Endodermal cell (in vitro differentiated cells): ENCODE results near the gene DVL3. TPM values are rescaled to one million over a fixed set of nuclear protein-coding genes. Genes with fewer than 3 reads are reported as not detected.
"Not testable (repeated sequence)": the region's sequence is repeated elsewhere in the genome, so short reads cannot be mapped to it uniquely, and the experiment has no call there.

ENCODE experiments used
- DNase-seq: peaks from one replicate; pipeline ENCODE4 v3.0.0-alpha.2; 2017
- H3K27ac ChIP-seq: 2 replicates; pipeline ENCODE4 v1.5.1; 2013; ENCODE audit warnings: mild to moderate bottlenecking, low read depth, low read length, moderate library complexity
- H3K27me3 ChIP-seq: 2 replicates; pipeline ENCODE4 v1.6.1; 2013; ENCODE audit warnings: mild to moderate bottlenecking, low read length, moderate library complexity; ENCODE audit not compliant: insufficient read depth, control insufficient read depth, poor library complexity, severe bottlenecking
- H3K36me3 ChIP-seq: 2 replicates; pipeline ENCODE4 v1.7.0; 2013; ENCODE audit warnings: mild to moderate bottlenecking, low read length, moderate library complexity; ENCODE audit not compliant: control insufficient read depth, insufficient read depth
- H3K4me1 ChIP-seq: one replicate; pipeline ENCODE4 v1.7.0; 2013; ENCODE audit warnings: low read length; ENCODE audit not compliant: control insufficient read depth, insufficient read depth
- H3K4me3 ChIP-seq: 2 replicates; pipeline ENCODE4 v1.5.1; 2013; ENCODE audit warnings: mild to moderate bottlenecking, low read length, moderate library complexity
- H3K9ac ChIP-seq: 2 replicates; pipeline ENCODE4 v1.6.1; 2013; ENCODE audit warnings: mild to moderate bottlenecking, low read length, moderate library complexity; ENCODE audit not compliant: poor library complexity, severe bottlenecking; ENCODE audit errors: extremely low read depth
- H3K9me3 ChIP-seq: 2 replicates; pipeline ENCODE4 v1.6.1; 2013; ENCODE audit warnings: mild to moderate bottlenecking, low read length, moderate library complexity; ENCODE audit not compliant: control insufficient read depth
- H3K27ac Mint-ChIP-seq: 2 replicates; pipeline ENCODE4 v1.8.0; 2020; ENCODE audit warnings: mixed read lengths
- H3K27me3 Mint-ChIP-seq: 2 replicates; pipeline ENCODE4 v1.8.0; 2021; ENCODE audit warnings: mild to moderate bottlenecking, mixed read lengths; ENCODE audit not compliant: insufficient read depth
- H3K36me3 Mint-ChIP-seq: 2 replicates; pipeline ENCODE4 v1.8.0; 2020; ENCODE audit warnings: low read depth, mixed read lengths
- H3K4me1 Mint-ChIP-seq: 2 replicates; pipeline ENCODE4 v1.8.0; 2020; ENCODE audit warnings: mixed read lengths
- H3K4me3 Mint-ChIP-seq: 2 replicates; pipeline ENCODE4 v1.8.0; 2020; ENCODE audit warnings: mild to moderate bottlenecking, moderate library complexity, mixed read lengths
- H3K9me3 Mint-ChIP-seq: 2 replicates; pipeline ENCODE4 v1.8.0; 2020; ENCODE audit warnings: mild to moderate bottlenecking, mixed read lengths
- WGBS, 2 experiments: methylation state at CpG; one replicate each; pipeline versions ENCODE4 v1.1.5 to v1.1.7; 2013; ENCODE audit warnings: missing lambda C conversion rate in 2 of 2, mixed read lengths in 1 of 2; ENCODE audit not compliant: insufficient coverage in 1 of 2, insufficient read length in 1 of 2; 5-methylcytosine and 5-hydroxymethylcytosine counted together
- total RNA-seq, 2 donors: library from RNA; stranded (reverse); fragmentation: NEBNext Ultra II Directional in 1 of 2; extraction: Animal tissue kit (Norgen Biotek cat#: 25700) in 1 of 2; gene quantifications; 2 replicates in 1 of 2; 3 replicates in 1 of 2; pipeline ENCODE4 v1.2.1, GENCODE V29; 2021
- TF ChIP-seq, protein P1 (sequence below): fragments of 200-600 bp; sonication (generic); conservative IDR thresholded peaks from 2 replicates; pipeline ENCODE4 v1.5.0; 2021; ENCODE audit warnings: antibody characterized with exemption, mild to moderate bottlenecking

Gene DVL3
- total RNA-seq, 2 donors from 2014 or later: 90.5 to 95.1 TPM

DNA sequence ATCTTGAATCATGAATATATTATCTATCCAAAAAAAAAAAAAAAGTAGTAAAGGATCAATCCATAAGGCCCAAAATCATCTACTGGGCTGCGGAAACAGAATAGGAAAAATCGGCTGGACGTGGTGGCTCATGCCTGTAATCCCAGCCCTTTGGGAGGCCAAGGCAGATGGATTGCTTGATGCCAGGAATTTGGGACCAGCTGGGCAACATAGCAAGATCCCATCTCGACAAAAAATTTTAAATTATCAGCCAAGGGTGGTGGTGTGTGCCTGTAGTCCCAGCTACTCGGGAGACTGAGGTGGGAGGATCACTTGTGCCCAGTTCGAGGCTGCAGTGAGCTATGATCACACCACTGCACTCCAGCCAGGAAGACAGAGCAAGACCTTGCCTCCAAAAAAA is 6.1 kb upstream of the DVL3 start:
- peaks cover 8% of the 10 kb centered on the region for H3K4me1 Mint-ChIP-seq
- DNase-seq: no peak
- no peaks in the 10 kb centered on the region for H3K9me3 Mint-ChIP-seq
- peaks cover 14% of the 10 kb centered on the region for H3K36me3 ChIP-seq
- no peak overlapping the region for H3K4me3 Mint-ChIP-seq
- H3K27ac Mint-ChIP-seq: no peak overlapping the region
- no peaks in the 10 kb centered on the region for H3K4me1 ChIP-seq
- peaks cover under 1% of the 10 kb centered on the region for H3K36me3 Mint-ChIP-seq
- TF ChIP-seq, protein P1, sequence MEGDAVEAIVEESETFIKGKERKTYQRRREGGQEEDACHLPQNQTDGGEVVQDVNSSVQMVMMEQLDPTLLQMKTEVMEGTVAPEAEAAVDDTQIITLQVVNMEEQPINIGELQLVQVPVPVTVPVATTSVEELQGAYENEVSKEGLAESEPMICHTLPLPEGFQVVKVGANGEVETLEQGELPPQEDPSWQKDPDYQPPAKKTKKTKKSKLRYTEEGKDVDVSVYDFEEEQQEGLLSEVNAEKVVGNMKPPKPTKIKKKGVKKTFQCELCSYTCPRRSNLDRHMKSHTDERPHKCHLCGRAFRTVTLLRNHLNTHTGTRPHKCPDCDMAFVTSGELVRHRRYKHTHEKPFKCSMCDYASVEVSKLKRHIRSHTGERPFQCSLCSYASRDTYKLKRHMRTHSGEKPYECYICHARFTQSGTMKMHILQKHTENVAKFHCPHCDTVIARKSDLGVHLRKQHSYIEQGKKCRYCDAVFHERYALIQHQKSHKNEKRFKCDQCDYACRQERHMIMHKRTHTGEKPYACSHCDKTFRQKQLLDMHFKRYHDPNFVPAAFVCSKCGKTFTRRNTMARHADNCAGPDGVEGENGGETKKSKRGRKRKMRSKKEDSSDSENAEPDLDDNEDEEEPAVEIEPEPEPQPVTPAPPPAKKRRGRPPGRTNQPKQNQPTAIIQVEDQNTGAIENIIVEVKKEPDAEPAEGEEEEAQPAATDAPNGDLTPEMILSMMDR: no peak
- H3K4me3 ChIP-seq: no peak overlapping the region
- WGBS, 2 experiments: 84 to 91% methylated on average over 5 to 6 of the region's 6 CpGs
- no peaks in the 10 kb centered on the region for H3K27me3 Mint-ChIP-seq
- no peak overlapping the region for H3K27ac ChIP-seq
- no peaks in the 10 kb centered on the region for H3K9me3 ChIP-seq
- no peaks in the 10 kb centered on the region for H3K27me3 ChIP-seq
- H3K9ac ChIP-seq: no peak overlapping the region

DNA sequence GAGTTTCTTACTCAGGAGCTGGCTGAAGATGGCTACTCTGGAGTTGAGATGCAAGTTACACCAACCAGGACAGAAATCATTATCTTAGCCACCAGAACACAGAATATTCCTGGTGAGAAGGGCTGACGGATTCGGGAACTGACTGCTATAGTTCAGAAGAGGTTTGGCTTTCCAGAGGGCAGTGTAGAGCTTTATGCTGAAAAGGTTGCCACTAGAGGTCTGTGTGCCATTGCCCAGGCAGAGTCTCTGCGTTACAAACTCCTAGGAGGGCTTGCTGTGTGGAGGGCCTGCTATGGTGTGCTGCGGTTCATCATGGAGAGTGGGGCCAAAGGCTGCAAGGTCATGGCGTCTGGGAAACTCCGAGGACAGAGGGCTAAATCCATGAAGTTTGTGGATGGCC is 5.4 kb upstream of the DVL3 start:
- not testable (repeated sequence) for H3K9ac ChIP-seq, H3K4me1 Mint-ChIP-seq, H3K27me3 Mint-ChIP-seq, H3K9me3 Mint-ChIP-seq, H3K27me3 ChIP-seq, H3K4me1 ChIP-seq, H3K27ac ChIP-seq, H3K36me3 ChIP-seq, H3K9me3 ChIP-seq, H3K4me3 Mint-ChIP-seq, DNase-seq, H3K36me3 Mint-ChIP-seq, H3K4me3 ChIP-seq
- TF ChIP-seq, protein P1: peak; percentile 62
- peak overlapping the region; percentile 17 for H3K27ac Mint-ChIP-seq
- WGBS, 2 experiments: 77 to 79% methylated on average over 5 to 6 of the region's 6 CpGs

DNA sequence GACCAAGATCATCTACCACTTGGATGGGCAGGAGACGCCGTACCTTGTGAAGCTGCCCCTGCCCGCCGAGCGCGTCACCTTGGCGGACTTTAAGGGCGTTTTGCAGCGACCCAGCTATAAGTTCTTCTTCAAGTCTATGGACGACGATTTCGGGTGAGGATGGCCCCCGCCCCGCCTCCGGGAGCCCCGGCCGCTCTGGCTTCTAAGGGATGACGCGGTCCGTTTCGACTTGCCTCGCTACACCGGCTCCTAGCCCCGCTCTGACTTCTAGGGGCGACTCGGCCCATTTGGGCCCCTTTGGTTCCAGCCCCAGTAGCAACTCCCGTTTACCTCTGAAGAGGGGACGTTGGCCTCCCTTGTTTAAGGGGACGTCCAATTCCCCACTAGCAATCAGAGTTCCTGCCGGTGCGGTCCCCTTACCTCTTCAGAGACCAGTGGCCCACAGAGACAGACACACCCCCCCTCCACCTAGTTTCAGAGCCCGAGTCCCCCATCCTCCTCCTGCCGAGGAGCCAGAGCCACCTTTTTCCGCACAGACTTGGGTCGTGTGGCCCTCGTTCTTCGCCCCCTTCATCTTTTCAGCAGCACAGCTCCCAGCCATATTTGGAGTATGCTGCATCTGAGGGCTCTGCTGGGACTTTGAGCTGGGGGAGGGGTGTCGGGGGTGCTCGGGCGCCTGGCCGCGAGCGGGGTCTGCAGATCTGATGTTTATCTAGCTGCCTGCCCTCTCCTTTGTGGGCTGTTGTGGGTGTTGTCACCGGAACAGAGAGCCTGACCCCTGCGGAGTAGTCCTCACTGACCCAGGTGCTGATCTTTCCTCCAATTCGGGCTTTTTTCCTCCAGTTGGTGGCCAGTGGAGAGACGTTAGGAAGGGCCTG is 706 bp downstream of the DVL3 start:
- Histone ChIP-seq H3K27ac (peak overlapping the region; percentile 87), H3K27me3 (no peaks in the 10 kb centered on the region), H3K4me1 (no peaks in the 10 kb centered on the region), H3K9me3 (no peaks in the 10 kb centered on the region), H3K4me3 (peak overlapping the region; percentile 91), H3K36me3 (peaks cover 3% of the 10 kb centered on the region), H3K9ac (peak overlapping the region; percentile 75)
- peak overlapping the region; percentile 97 for H3K4me3 Mint-ChIP-seq
- no peaks in the 10 kb centered on the region for H3K9me3 Mint-ChIP-seq
- H3K27ac Mint-ChIP-seq: peak overlapping the region; percentile 95
- 0% methylated on average over 31 to 47 of the region's 47 CpGs for WGBS, 2 experiments
- TF ChIP-seq, protein P1: no peak
- H3K36me3 Mint-ChIP-seq: peaks cover 2% of the 10 kb centered on the region
- peaks cover 11% of the 10 kb centered on the region for H3K4me1 Mint-ChIP-seq
- DNase-seq: peak; percentile 82
- no peaks in the 10 kb centered on the region for H3K27me3 Mint-ChIP-seq
